K562 (cell line): ENCODE measurements around the gene SOX21.

Experiments used
- CEBPB ChIP-seq: fragments of 450-650 bp; IDR thresholded peaks from 2 replicates; pipeline ENCODE4 v1.6.1; 2016; ENCODE audit warnings: missing genetic modification characterization, missing compliant biosample characterization
- GATAD2B ChIP-seq: fragments of 450-650 bp; IDR thresholded peaks from 2 replicates; pipeline ENCODE4 v1.6.1; 2017; ENCODE audit warnings: mild to moderate bottlenecking, borderline replicate concordance
- HDAC6 ChIP-seq: IDR thresholded peaks from 2 replicates; pipeline ENCODE4 v1.6.1; 2012; ENCODE audit warnings: low read depth, mild to moderate bottlenecking, control low read depth, inconsistent platforms, low read length, moderate library complexity
- HMG20B ChIP-seq: fragments of 250-450 bp; sonication (Bioruptor Pico); IDR thresholded peaks from 2 replicates; pipeline ENCODE4 v1.5.0; 2021; ENCODE audit warnings: mild to moderate bottlenecking
- MAX ChIP-seq: sonication (generic); formaldehyde crosslinking; IDR thresholded peaks from 2 replicates; pipeline ENCODE4 v1.9.0; 2022; ENCODE audit warnings: mild to moderate bottlenecking, missing genetic modification reagents
- NONO ChIP-seq, 2 experiments: fragments of 200-400 bp in 1 of 2; fragments of 450-650 bp in 1 of 2; formaldehyde crosslinking in 1 of 2; IDR thresholded peaks; 2 replicates each; pipeline ENCODE4 v1.6.1; 2017; ENCODE audit warnings: low read depth in 2 of 2, mild to moderate bottlenecking in 2 of 2, moderate library complexity in 2 of 2, low read length in 1 of 2
- PRPF4 ChIP-seq: fragments of 200-400 bp; formaldehyde crosslinking; IDR thresholded peaks from one replicate; pipeline ENCODE4 v1.6.1; 2017; ENCODE audit warnings: low read length, low read depth, mild to moderate bottlenecking; ENCODE audit not compliant: insufficient read depth, poor library complexity, severe bottlenecking
- SIX5 ChIP-seq, 2 experiments: IDR thresholded peaks; 2 replicates each; pipeline ENCODE4 v1.6.1; 2011; ENCODE audit warnings: low read length in 2 of 2, borderline replicate concordance in 1 of 2, low read depth in 1 of 2, mild to moderate bottlenecking in 1 of 2, moderate library complexity in 1 of 2; ENCODE audit not compliant: insufficient read depth in 1 of 2
- TF ChIP-seq, protein P1 (sequence below), 2 experiments: IDR thresholded peaks; 2 replicates each; pipeline ENCODE4 v1.6.1; 2011; ENCODE audit warnings: borderline replicate concordance in 1 of 2, control low read depth in 1 of 2, low read depth in 1 of 2, low read length in 1 of 2, mild to moderate bottlenecking in 1 of 2, mixed read lengths in 1 of 2, moderate library complexity in 1 of 2; ENCODE audit not compliant: insufficient read depth in 1 of 2, insufficient read length in 1 of 2, poor library complexity in 1 of 2, severe bottlenecking in 1 of 2; ENCODE audit errors: extremely low read depth in 1 of 2
- TF ChIP-seq, protein P2 (sequence below): sonication (generic); formaldehyde crosslinking; IDR thresholded peaks from 2 replicates; pipeline ENCODE4 v1.8.0; 2022; ENCODE audit warnings: mild to moderate bottlenecking, missing genetic modification reagents, borderline replicate concordance

- TF ChIP-seq MAX (CRISPR knock-in tag) (no peak), CEBPB (tag) (no peak), PRPF4 (no peak), NONO (IDR thresholded peaks at IDR 0.05; ENCODE audit: low read depth in 2 of 2, low read length in 1 of 2) (no peak), HMG20B (CRISPR knock-in tag) (no peak), SIX5 (IDR thresholded peaks at IDR 0.05; ENCODE audit: borderline replicate concordance in 1 of 2, insufficient read depth in 1 of 2, low read depth in 1 of 2, low read length in 2 of 2) (no peak), GATAD2B (no peak), HDAC6 (no peak)
- TF ChIP-seq, protein P1, sequence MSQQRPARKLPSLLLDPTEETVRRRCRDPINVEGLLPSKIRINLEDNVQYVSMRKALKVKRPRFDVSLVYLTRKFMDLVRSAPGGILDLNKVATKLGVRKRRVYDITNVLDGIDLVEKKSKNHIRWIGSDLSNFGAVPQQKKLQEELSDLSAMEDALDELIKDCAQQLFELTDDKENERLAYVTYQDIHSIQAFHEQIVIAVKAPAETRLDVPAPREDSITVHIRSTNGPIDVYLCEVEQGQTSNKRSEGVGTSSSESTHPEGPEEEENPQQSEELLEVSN (IDR thresholded peaks at IDR 0.05; ENCODE audit: borderline replicate concordance in 1 of 2, extremely low read depth in 1 of 2, insufficient read depth in 1 of 2, insufficient read length in 1 of 2, low read depth in 1 of 2, low read length in 1 of 2, poor library complexity in 1 of 2, severe bottlenecking in 1 of 2), result no peak
- TF ChIP-seq, protein P2, sequence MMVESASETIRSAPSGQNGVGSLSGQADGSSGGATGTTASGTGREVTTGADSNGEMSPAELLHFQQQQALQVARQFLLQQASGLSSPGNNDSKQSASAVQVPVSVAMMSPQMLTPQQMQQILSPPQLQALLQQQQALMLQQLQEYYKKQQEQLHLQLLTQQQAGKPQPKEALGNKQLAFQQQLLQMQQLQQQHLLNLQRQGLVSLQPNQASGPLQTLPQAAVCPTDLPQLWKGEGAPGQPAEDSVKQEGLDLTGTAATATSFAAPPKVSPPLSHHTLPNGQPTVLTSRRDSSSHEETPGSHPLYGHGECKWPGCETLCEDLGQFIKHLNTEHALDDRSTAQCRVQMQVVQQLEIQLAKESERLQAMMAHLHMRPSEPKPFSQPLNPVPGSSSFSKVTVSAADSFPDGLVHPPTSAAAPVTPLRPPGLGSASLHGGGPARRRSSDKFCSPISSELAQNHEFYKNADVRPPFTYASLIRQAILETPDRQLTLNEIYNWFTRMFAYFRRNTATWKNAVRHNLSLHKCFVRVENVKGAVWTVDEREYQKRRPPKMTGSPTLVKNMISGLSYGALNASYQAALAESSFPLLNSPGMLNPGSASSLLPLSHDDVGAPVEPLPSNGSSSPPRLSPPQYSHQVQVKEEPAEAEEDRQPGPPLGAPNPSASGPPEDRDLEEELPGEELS (CRISPR knock-in tag), result no peak
Measured at GRCh38 chr13:94731028-94731427, 18.7 kb upstream of the SOX21 start.
